Effector CD8-positive, alpha-beta T cell (primary cell): Measurements from ENCODE around the gene PLN.

ENCODE experiments used
- DNase-seq: peaks from one replicate; lab custom pipeline; 2025; lab: John Stamatoyannopoulos, UW

Gene PLN

GRCh38 chr6:118537574-118537973 lies 10.5 kb upstream of the PLN start:
- no peak for DNase-seq

- DNase-seq: no peak
Measured at GRCh38 chr6:118542184-118542952, 5.7 kb upstream of the PLN start.

GRCh38 chr6:118544105-118544504 lies 4.0 kb upstream of the PLN start:
- DNase-seq: no peak

- DNase-seq: no peak
Measured at GRCh38 chr6:118546164-118546879, 1.8 kb upstream of the PLN start.

GRCh38 chr6:118546880-118547218 lies 1.2 kb upstream of the PLN start:
- DNase-seq: no peak

- no peak for DNase-seq
Measured at GRCh38 chr6:118548613-118549012, 517 bp downstream of the PLN start.

GRCh38 chr6:118551063-118552053 lies 3.3 kb downstream of the PLN start:
- DNase-seq: no peak

- DNase-seq: no peak
Measured at GRCh38 chr6:118553132-118553531, 5.0 kb downstream of the PLN start.

GRCh38 chr6:118554698-118555097 lies 6.6 kb downstream of the PLN start:
- DNase-seq: no peak

- DNase-seq: no peak
Measured at GRCh38 chr6:118558464-118559217, 10.5 kb downstream of the PLN start.

GRCh38 chr6:118559659-118560058 lies 11.6 kb downstream of the PLN start:
- DNase-seq: no peak

- no peak for DNase-seq
Measured at GRCh38 chr6:118562248-118562647, 14.2 kb downstream of the PLN start.

- DNase-seq: no peak
Measured at GRCh38 chr6:118562959-118563358, 14.9 kb downstream of the PLN start.

- no peak for DNase-seq
Measured at GRCh38 chr6:118565311-118565960, 17.3 kb downstream of the PLN start.

GRCh38 chr6:118567974-118568373 lies 19.9 kb downstream of the PLN start:
- no peak for DNase-seq

- DNase-seq: no peak
Measured at GRCh38 chr6:118569498-118569897, 21.4 kb downstream of the PLN start.

GRCh38 chr6:118571121-118571520 lies 23.0 kb downstream of the PLN start:
- DNase-seq: no peak

GRCh38 chr6:118574051-118574865 lies 26.2 kb downstream of the PLN start:
- no peak for DNase-seq

GRCh38 chr6:118577972-118578371 lies 29.9 kb downstream of the PLN start:
- no peak for DNase-seq

GRCh38 chr6:118578617-118579016 lies 30.5 kb downstream of the PLN start:
- no peak for DNase-seq
